HEK293T (cell line): ENCODE measurements around the gene CTNNBIP1.

ENCODE experiments used
- BHLHE40 ChIP-seq: fragments of 450-650 bp; IDR thresholded peaks from 2 replicates; pipeline ENCODE4 v1.6.1; 2016; ENCODE audit warnings: mild to moderate bottlenecking, moderate library complexity, borderline replicate concordance
- CTBP1 ChIP-seq: fragments of 450-650 bp; IDR thresholded peaks from 2 replicates; pipeline ENCODE4 v1.6.1; 2016; ENCODE audit warnings: borderline replicate concordance
- ELF4 ChIP-seq: fragments of 450-650 bp; IDR thresholded peaks from 2 replicates; pipeline ENCODE4 v1.6.1; 2017; ENCODE audit warnings: antibody characterized with exemption
- FOXA1 ChIP-seq: fragments of 450-650 bp; IDR thresholded peaks from 2 replicates; pipeline ENCODE4 v1.6.1; 2016; ENCODE audit warnings: mild to moderate bottlenecking
- FOXM1 ChIP-seq: fragments of 450-650 bp; IDR thresholded peaks from 2 replicates; pipeline ENCODE4 v1.6.1; 2017; ENCODE audit warnings: mild to moderate bottlenecking, borderline replicate concordance
- L3MBTL2 ChIP-seq: fragments of 450-650 bp; conservative IDR thresholded peaks from 2 replicates; pipeline ENCODE4 v1.6.1; 2016; ENCODE audit warnings: mild to moderate bottlenecking
- LEF1 ChIP-seq: fragments of 450-650 bp; IDR thresholded peaks from 2 replicates; pipeline ENCODE4 v1.6.1; 2017; ENCODE audit warnings: mild to moderate bottlenecking, borderline replicate concordance
- NFRKB ChIP-seq: fragments of 450-650 bp; IDR thresholded peaks from 2 replicates; pipeline ENCODE4 v1.6.1; 2016; ENCODE audit warnings: mild to moderate bottlenecking, moderate library complexity
- PKNOX1 ChIP-seq: fragments of 450-650 bp; IDR thresholded peaks from 2 replicates; pipeline ENCODE4 v1.6.1; 2016
- SP1 ChIP-seq: fragments of 450-650 bp; IDR thresholded peaks from 2 replicates; pipeline ENCODE4 v1.6.1; 2017
- ZNF384 ChIP-seq: fragments of 450-650 bp; IDR thresholded peaks from 2 replicates; pipeline ENCODE4 v1.6.1; 2016

DNA sequence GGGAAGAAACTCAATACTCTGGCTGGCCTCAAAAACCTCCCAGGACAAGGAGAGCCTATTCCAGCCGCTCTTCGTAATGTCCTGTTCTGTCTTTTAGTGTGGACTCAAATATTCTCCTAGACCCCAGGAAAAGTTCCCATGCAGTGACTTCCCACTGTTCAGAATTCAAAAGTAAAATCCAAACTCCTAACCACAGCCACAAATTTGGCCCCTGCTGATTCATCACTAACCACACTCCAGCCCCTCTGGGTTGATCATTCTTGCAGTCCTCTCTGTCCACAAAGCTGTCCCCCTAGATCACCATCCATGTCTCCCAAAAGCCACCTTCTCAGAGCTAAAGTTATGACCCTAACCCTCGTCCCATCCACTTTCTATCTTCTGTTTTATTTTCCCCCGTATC is 5.1 kb downstream of the CTNNBIP1 start:
- TF ChIP-seq SP1 (no peak), FOXM1 (no peak), NFRKB (no peak), BHLHE40 (no peak), ELF4 (no peak), FOXA1 (no peak), CTBP1 (no peak), L3MBTL2 (no peak), ZNF384 (no peak), LEF1 (no peak), PKNOX1 (no peak)
